Neural cell (in vitro differentiated cells): Measurements from ENCODE around the gene AGO3.

Source experiments
- EP300 ChIP-seq: fragments of 450-650 bp; conservative IDR thresholded peaks from 2 replicates; pipeline ENCODE4 v1.6.1; 2014; ENCODE audit warnings: antibody characterized with exemption, mild to moderate bottlenecking, moderate library complexity; ENCODE audit not compliant: poor library complexity, severe bottlenecking
- EZH2 ChIP-seq: fragments of 200-600, 300-800 bp; shearing (Covaris generic), sonication (generic); IDR thresholded peaks from 2 replicates; pipeline ENCODE4 v1.6.1; 2014; ENCODE audit warnings: antibody characterized with exemption, low read length, borderline replicate concordance, mild to moderate bottlenecking; ENCODE audit not compliant: insufficient read depth, poor library complexity, severe bottlenecking
- MXI1 ChIP-seq: fragments of 450-650 bp; conservative IDR thresholded peaks from 2 replicates; pipeline ENCODE4 v1.6.1; 2014; ENCODE audit warnings: antibody characterized with exemption, mild to moderate bottlenecking; ENCODE audit not compliant: poor library complexity, severe bottlenecking
- POLR2AphosphoS5 ChIP-seq: IDR thresholded peaks from 2 replicates; pipeline ENCODE4 v1.6.1; 2012
- RAD21 ChIP-seq: fragments of 450-650 bp; conservative IDR thresholded peaks from 2 replicates; pipeline ENCODE4 v1.6.1; 2014; ENCODE audit warnings: antibody characterized with exemption, mild to moderate bottlenecking, moderate library complexity
- SMC3 ChIP-seq: fragments of 450-650 bp; conservative IDR thresholded peaks from 2 replicates; pipeline ENCODE4 v1.6.1; 2014; ENCODE audit warnings: antibody characterized with exemption, mild to moderate bottlenecking, moderate library complexity; ENCODE audit not compliant: poor library complexity
- TAF1 ChIP-seq: IDR thresholded peaks from 2 replicates; pipeline ENCODE4 v1.6.1; 2012; ENCODE audit warnings: low read depth
- TF ChIP-seq, protein P1 (sequence below): fragments of 450-650 bp; IDR thresholded peaks from 2 replicates; pipeline ENCODE4 v1.5.1; 2014; ENCODE audit warnings: antibody characterized with exemption, mild to moderate bottlenecking, moderate library complexity; ENCODE audit not compliant: poor library complexity, severe bottlenecking
- TF ChIP-seq, protein P2 (sequence below): IDR thresholded peaks from 2 replicates; pipeline ENCODE4 v1.6.1; 2012; ENCODE audit warnings: borderline replicate concordance

DNA sequence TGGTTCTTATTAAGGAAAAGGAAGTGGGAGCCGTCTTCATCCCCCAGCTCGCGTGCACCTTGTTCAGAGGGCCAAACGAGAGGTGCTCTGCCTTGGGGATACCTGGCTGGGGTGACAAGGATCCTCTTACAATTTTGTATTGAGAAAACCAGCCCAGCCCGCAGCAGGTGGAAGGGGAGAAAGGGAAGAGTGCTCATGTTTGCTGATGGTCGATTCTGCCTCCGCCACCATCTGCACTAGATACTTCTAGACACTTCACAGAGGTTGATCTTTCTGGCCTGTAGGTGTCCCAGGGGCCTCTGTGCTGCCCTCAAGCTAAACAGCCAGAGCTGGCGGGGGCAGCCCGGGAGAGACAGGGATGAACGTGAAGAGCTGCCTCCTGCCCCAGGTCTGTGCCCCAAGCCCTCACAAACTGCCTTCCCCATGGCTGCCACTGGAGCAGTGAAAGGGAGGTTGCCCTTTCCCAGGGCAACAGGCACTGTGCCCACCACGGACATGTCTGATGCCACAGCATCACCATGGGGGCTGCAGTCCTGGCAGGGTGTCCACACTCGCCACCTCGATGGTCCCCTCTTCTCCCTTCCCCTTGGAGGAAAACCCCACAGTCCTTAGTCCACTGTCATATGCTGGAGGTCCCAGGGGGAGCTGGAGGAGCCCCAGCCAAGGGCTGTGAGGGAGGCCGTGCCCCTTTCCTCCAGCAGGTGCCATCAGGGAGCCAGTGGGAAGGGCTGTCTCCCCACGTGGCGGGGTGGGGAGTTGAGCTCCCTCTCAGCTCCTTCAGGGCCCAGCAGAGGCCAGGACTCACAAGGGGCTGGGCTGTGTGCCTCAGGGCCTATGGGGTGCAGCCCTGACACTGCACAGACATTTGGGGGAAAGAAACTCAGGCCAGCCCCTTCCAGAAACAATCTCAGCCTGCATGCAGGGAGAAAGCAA, 165.9 kb downstream of the AGO3 start:
- TF ChIP-seq, protein P1, sequence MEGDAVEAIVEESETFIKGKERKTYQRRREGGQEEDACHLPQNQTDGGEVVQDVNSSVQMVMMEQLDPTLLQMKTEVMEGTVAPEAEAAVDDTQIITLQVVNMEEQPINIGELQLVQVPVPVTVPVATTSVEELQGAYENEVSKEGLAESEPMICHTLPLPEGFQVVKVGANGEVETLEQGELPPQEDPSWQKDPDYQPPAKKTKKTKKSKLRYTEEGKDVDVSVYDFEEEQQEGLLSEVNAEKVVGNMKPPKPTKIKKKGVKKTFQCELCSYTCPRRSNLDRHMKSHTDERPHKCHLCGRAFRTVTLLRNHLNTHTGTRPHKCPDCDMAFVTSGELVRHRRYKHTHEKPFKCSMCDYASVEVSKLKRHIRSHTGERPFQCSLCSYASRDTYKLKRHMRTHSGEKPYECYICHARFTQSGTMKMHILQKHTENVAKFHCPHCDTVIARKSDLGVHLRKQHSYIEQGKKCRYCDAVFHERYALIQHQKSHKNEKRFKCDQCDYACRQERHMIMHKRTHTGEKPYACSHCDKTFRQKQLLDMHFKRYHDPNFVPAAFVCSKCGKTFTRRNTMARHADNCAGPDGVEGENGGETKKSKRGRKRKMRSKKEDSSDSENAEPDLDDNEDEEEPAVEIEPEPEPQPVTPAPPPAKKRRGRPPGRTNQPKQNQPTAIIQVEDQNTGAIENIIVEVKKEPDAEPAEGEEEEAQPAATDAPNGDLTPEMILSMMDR, result no peak
- TF ChIP-seq POLR2AphosphoS5, result no peak
- no peak for TF ChIP-seq RAD21
- TF ChIP-seq MXI1, result no peak
- TF ChIP-seq TAF1, result no peak
- no peak for TF ChIP-seq EZH2
- TF ChIP-seq, protein P2, sequence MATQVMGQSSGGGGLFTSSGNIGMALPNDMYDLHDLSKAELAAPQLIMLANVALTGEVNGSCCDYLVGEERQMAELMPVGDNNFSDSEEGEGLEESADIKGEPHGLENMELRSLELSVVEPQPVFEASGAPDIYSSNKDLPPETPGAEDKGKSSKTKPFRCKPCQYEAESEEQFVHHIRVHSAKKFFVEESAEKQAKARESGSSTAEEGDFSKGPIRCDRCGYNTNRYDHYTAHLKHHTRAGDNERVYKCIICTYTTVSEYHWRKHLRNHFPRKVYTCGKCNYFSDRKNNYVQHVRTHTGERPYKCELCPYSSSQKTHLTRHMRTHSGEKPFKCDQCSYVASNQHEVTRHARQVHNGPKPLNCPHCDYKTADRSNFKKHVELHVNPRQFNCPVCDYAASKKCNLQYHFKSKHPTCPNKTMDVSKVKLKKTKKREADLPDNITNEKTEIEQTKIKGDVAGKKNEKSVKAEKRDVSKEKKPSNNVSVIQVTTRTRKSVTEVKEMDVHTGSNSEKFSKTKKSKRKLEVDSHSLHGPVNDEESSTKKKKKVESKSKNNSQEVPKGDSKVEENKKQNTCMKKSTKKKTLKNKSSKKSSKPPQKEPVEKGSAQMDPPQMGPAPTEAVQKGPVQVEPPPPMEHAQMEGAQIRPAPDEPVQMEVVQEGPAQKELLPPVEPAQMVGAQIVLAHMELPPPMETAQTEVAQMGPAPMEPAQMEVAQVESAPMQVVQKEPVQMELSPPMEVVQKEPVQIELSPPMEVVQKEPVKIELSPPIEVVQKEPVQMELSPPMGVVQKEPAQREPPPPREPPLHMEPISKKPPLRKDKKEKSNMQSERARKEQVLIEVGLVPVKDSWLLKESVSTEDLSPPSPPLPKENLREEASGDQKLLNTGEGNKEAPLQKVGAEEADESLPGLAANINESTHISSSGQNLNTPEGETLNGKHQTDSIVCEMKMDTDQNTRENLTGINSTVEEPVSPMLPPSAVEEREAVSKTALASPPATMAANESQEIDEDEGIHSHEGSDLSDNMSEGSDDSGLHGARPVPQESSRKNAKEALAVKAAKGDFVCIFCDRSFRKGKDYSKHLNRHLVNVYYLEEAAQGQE, result no peak
- TF ChIP-seq EP300, result no peak
- TF ChIP-seq SMC3, result no peak
